Measurements from ENCODE around the gene USP22.
"Not testable (repeated sequence)": the region's sequence is repeated elsewhere in the genome, so short reads cannot be mapped to it uniquely, and the experiment has no call there.

Gene USP22

GRCh38 chr17:21042458-21043295 is at the start of gene USP22:
Gene USP22 (minus strand): TSS chr17:21043011. CDS start chr17:21042835, 176 bp downstream.
- peak; percentile 95 for DNase-seq (ENCODE audit: low spot score)

- no peak for DNase-seq (ENCODE audit: low spot score)
Measured at GRCh38 chr17:21090902-21091618, 48.2 kb upstream of the USP22 start.

GRCh38 chr17:21089933-21090901 is 47.4 kb upstream of the USP22 start:
- no peak for DNase-seq (ENCODE audit: low spot score)

GRCh38 chr17:21089145-21089544 is 46.3 kb upstream of the USP22 start:
- DNase-seq (ENCODE audit: low spot score), result no peak

- no peak for DNase-seq (ENCODE audit: low spot score)
Measured at GRCh38 chr17:21085707-21086106, 42.9 kb upstream of the USP22 start.

- DNase-seq (ENCODE audit: low spot score), result not testable (repeated sequence)
Measured at GRCh38 chr17:21085280-21085679, 42.5 kb upstream of the USP22 start.

GRCh38 chr17:21082001-21082436 is 39.2 kb upstream of the USP22 start:
- no peak for DNase-seq (ENCODE audit: low spot score)

GRCh38 chr17:21079196-21079595 is 36.4 kb upstream of the USP22 start:
- DNase-seq (ENCODE audit: low spot score), result no peak

- no peak for DNase-seq (ENCODE audit: low spot score)
Measured at GRCh38 chr17:21078016-21078780, 35.4 kb upstream of the USP22 start.

- no peak for DNase-seq (ENCODE audit: low spot score)
Measured at GRCh38 chr17:21077281-21077680, 34.5 kb upstream of the USP22 start.

- DNase-seq (ENCODE audit: low spot score), result no peak
Measured at GRCh38 chr17:21076242-21076641, 33.4 kb upstream of the USP22 start.

GRCh38 chr17:21075739-21076085 is 32.9 kb upstream of the USP22 start:
- peak; percentile 79 for DNase-seq (ENCODE audit: low spot score)

GRCh38 chr17:21072745-21073197 is 30.0 kb upstream of the USP22 start:
- DNase-seq (ENCODE audit: low spot score), result peak; percentile 86

- no peak for DNase-seq (ENCODE audit: low spot score)
Measured at GRCh38 chr17:21066394-21066793, 23.6 kb upstream of the USP22 start.

GRCh38 chr17:21061971-21062526 is 19.2 kb upstream of the USP22 start:
- no peak for DNase-seq (ENCODE audit: low spot score)

- no peak for DNase-seq (ENCODE audit: low spot score)
Measured at GRCh38 chr17:21061158-21061835, 18.5 kb upstream of the USP22 start.

GRCh38 chr17:21059761-21060160 is 16.9 kb upstream of the USP22 start:
- DNase-seq (ENCODE audit: low spot score), result no peak

- no peak for DNase-seq (ENCODE audit: low spot score)
Measured at GRCh38 chr17:21058098-21058893, 15.5 kb upstream of the USP22 start.

- DNase-seq (ENCODE audit: low spot score), result not testable (repeated sequence)
Measured at GRCh38 chr17:21053056-21053455, 10.2 kb upstream of the USP22 start.

GRCh38 chr17:21049457-21049856 is 6.6 kb upstream of the USP22 start:
- no peak for DNase-seq (ENCODE audit: low spot score)

Measured in D341Med (cell line).